Caco-2 (cell line): ENCODE results near the gene FLT1. TPM values are rescaled to one million over a fixed set of nuclear protein-coding genes. Genes with fewer than 3 reads are reported as not detected.

ENCODE experiments used
- BruUV-seq: library from RNA; stranded (reverse); fragments of 400-500 nt; replicated peaks from 2 replicates; lab custom pipeline; 2021; lab: Mats Ljungman, UMichigan
- CTCF ChIA-PET: fragments of 300-600 bp; sonication (Branson Sonifier 250); formaldehyde crosslinking; loops from one replicate; lab custom pipeline; 2022; ENCODE audit warnings: antibody characterized with exemption; lab: Charles Lee
- POLR2A ChIA-PET: fragments of 300-600 bp; sonication (Branson Sonifier 250); formaldehyde crosslinking; loops from one replicate; lab custom pipeline; 2022; ENCODE audit warnings: antibody characterized with exemption; lab: Charles Lee
- DNase-seq, 2 experiments: peaks; one replicate each; pipeline versions ENCODE4 v3.0.0 to v3.0.0-alpha.2; 2020 to 2022
- H3K27me3 ChIP-seq: replicated peaks from 2 replicates; pipeline ENCODE4 v1.6.0; 2011; ENCODE audit warnings: low read length; ENCODE audit not compliant: control insufficient read depth, insufficient read depth
- H3K36me3 ChIP-seq: 2 replicates; pipeline ENCODE4 v1.5.1; 2011; ENCODE audit warnings: low read length; ENCODE audit not compliant: control insufficient read depth, insufficient read depth
- H3K4me1 ChIP-seq: fragments of 250-450 bp; sonication (Bioruptor Pico); 2 replicates; pipeline ENCODE4 v1.5.1; 2020; ENCODE audit warnings: mild to moderate bottlenecking
- H3K4me3 ChIP-seq: 2 replicates; pipeline ENCODE4 v1.5.1; 2011; ENCODE audit warnings: low read depth, mild to moderate bottlenecking, control low read depth, low read length
- H3K9me3 ChIP-seq: fragments of 250-450 bp; sonication (Bioruptor Pico); 2 replicates; pipeline ENCODE4 v1.5.1; 2020; ENCODE audit warnings: mild to moderate bottlenecking, moderate library complexity
- H3K27ac Mint-ChIP-seq: one replicate; pipeline ENCODE4 v1.8.0; 2022; ENCODE audit warnings: mixed read lengths; ENCODE audit not compliant: unreplicated experiment
- H3K27me3 Mint-ChIP-seq: one replicate; pipeline ENCODE4 v1.8.0; 2022; ENCODE audit warnings: mixed read lengths; ENCODE audit not compliant: insufficient read depth, unreplicated experiment
- H3K36me3 Mint-ChIP-seq: one replicate; pipeline ENCODE4 v1.8.0; 2022; ENCODE audit warnings: mild to moderate bottlenecking, mixed read lengths; ENCODE audit not compliant: insufficient read depth, unreplicated experiment
- H3K4me1 Mint-ChIP-seq: one replicate; pipeline ENCODE4 v1.8.0; 2022; ENCODE audit warnings: low read depth, mixed read lengths; ENCODE audit not compliant: unreplicated experiment
- H3K4me3 Mint-ChIP-seq: one replicate; pipeline ENCODE4 v1.8.0; 2022; ENCODE audit warnings: mild to moderate bottlenecking, moderate library complexity, mixed read lengths; ENCODE audit not compliant: unreplicated experiment
- H3K9me3 Mint-ChIP-seq: one replicate; pipeline ENCODE4 v1.8.0; 2022; ENCODE audit warnings: mixed read lengths; ENCODE audit not compliant: unreplicated experiment
- CTCF ChIP-seq, 2 experiments: fragments of 200-600 bp in 1 of 2; IDR thresholded peaks; 1 replicate in 1 of 2; 2 replicates in 1 of 2; pipeline versions ENCODE4 v1.5.1 to v1.8.0; 2011 to 2022; ENCODE audit warnings: antibody characterized with exemption in 1 of 2, control low read depth in 1 of 2, inconsistent platforms in 1 of 2, low read depth in 1 of 2, low read length in 1 of 2, mild to moderate bottlenecking in 1 of 2, moderate library complexity in 1 of 2; ENCODE audit not compliant: insufficient read depth in 1 of 2, severe bottlenecking in 1 of 2, unreplicated experiment in 1 of 2
- intact Hi-C: fragments of 100-400 bp; cut with micrococcal nuclease; formaldehyde crosslinking; loops from one replicate; pipeline ENCODE4 v1.10.0; 2022; ENCODE audit not compliant: unreplicated experiment
- total RNA-seq: library from RNA; stranded (reverse); gene quantifications from 2 replicates; pipeline ENCODE4 v1.2.3, GENCODE V29; 2022

The FLT1 gene
- total RNA-seq, 1 experiment from 2014 or later = 0.66 TPM

GRCh38 chr13:28328271-28328607 lies 166.7 kb downstream of the FLT1 start:
- TF ChIP-seq CTCF (IDR thresholded peaks at IDR 0.05; ENCODE audit: insufficient read depth in 1 of 2, low read depth in 1 of 2, low read length in 1 of 2, severe bottlenecking in 1 of 2, unreplicated experiment in 1 of 2) = no peak
- ChIA-PET CTCF (interaction anchor here (1.3 kb wide), 1 partner anchor 468 kb away, joined by 4 read pairs; no protein-coding TSS in a partner anchor), POLR2A (no interaction called here)
- Histone ChIP-seq H3K4me3 (no peak overlapping the region), H3K27me3 (no peaks in the 10 kb centered on the region), H3K36me3 (no peaks in the 10 kb centered on the region), H3K9me3 (no peaks in the 10 kb centered on the region), H3K4me1 (peaks cover 17% of the 10 kb centered on the region)
- intact Hi-C loops = loop anchor here (10.0 kb wide), 2 partner anchors 147 to 197 kb away; no protein-coding TSS in a partner anchor
- BruUV-seq = no TSS peak
- no peak overlapping the region for H3K27ac Mint-ChIP-seq
- DNase-seq = no peak
- H3K4me3 Mint-ChIP-seq = no peak overlapping the region
- H3K36me3 Mint-ChIP-seq = no peaks in the 10 kb centered on the region
- H3K27me3 Mint-ChIP-seq = no peaks in the 10 kb centered on the region
- H3K9me3 Mint-ChIP-seq = no peaks in the 10 kb centered on the region
- H3K4me1 Mint-ChIP-seq = peaks cover 10% of the 10 kb centered on the region

DNA sequence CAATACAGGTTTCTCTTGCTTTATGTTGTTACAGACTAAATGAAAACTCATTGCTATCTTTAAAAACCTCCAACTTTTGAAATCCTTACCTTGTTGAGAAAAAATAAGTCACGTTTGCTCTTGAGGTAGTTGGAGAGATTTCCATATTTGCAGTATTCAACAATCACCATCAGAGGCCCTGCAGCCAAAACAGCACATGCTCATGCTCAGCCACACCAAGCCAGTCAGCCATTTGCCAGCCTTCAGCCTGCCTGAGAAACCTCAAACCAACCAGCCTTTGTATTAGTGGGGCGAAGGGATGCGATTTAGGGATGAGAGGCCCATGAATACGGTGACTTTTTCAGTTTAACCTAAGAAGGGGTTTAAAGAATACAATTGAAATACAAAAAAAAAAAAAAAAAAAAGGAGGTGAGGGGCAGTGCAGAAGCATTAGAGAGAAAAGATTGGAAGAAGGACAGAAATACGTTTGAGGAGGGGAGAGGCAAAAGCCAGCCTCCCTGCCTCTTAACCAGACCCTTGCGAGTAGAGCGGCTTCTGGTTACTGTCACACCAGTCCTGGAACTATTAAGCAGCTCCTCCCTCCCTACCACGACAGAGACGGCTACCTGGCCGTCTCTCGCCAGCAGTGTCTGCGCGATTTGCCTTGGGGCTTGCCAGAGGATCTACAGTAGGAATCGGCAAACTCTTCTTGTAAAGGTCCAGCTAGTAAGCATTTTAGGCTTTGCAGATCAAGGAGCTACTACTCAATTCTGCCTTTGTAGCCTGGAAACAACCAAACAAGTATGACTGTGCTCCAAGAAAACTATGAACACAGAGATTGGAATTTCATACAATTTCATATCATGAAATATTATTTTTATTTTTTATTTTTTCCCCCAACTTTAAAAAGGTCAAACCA lies 167.3 kb downstream of the FLT1 start:
- Histone ChIP-seq H3K4me1 (peaks cover 16% of the 10 kb centered on the region), H3K4me3 (no peak overlapping the region), H3K36me3 (no peaks in the 10 kb centered on the region), H3K9me3 (no peaks in the 10 kb centered on the region), H3K27me3 (no peaks in the 10 kb centered on the region)
- peak overlapping the region; percentile 25 for H3K27ac Mint-ChIP-seq
- DNase-seq = no peak
- no peaks in the 10 kb centered on the region for H3K27me3 Mint-ChIP-seq
- peaks cover 7% of the 10 kb centered on the region for H3K4me1 Mint-ChIP-seq
- ChIA-PET CTCF (interaction anchor here (1.3 kb wide), 1 partner anchor 469 kb away, joined by 4 read pairs; no protein-coding TSS in a partner anchor), POLR2A (no interaction called here)
- BruUV-seq = no TSS peak
- intact Hi-C loops = loop anchor here (10.0 kb wide), 2 partner anchors 147 to 197 kb away; no protein-coding TSS in a partner anchor
- H3K9me3 Mint-ChIP-seq = no peaks in the 10 kb centered on the region
- no peak for TF ChIP-seq CTCF (IDR thresholded peaks at IDR 0.05; ENCODE audit: insufficient read depth in 1 of 2, low read depth in 1 of 2, low read length in 1 of 2, severe bottlenecking in 1 of 2, unreplicated experiment in 1 of 2)
- no peaks in the 10 kb centered on the region for H3K36me3 Mint-ChIP-seq
- no peak overlapping the region for H3K4me3 Mint-ChIP-seq

DNA sequence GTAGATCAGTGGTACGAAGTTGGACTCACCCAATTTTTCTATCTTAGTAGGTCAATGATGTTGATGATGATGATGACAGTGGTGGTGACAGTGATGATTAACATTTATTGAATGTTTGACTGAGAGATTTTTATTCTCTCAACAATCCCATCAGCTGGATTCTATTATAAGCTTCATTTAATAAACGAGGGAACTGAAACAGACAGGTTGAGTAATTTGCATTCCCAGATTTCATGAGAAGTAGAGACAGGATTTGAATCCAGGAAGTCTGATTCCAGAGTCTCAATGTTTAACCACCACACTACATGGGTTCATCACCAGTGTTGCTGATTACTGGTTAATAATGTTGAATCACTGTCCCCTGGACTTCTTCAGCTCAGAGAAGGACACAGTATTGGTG lies 168.9 kb downstream of the FLT1 start:
- no peak overlapping the region for H3K4me3 Mint-ChIP-seq
- DNase-seq = no peak
- CTCF ChIA-PET = interaction anchor here (0.6 kb wide), 1 partner anchor 16 kb away, joined by 4 read pairs; no protein-coding TSS in a partner anchor

More for the DNA sequence above, 168.9 kb downstream of the FLT1 start:
- Histone ChIP-seq H3K4me1 (peaks cover 15% of the 10 kb centered on the region), H3K4me3 (no peak overlapping the region), H3K36me3 (no peaks in the 10 kb centered on the region), H3K27me3 (no peaks in the 10 kb centered on the region), H3K9me3 (no peaks in the 10 kb centered on the region)
- no peak for TF ChIP-seq CTCF (IDR thresholded peaks at IDR 0.05; ENCODE audit: insufficient read depth in 1 of 2, low read depth in 1 of 2, low read length in 1 of 2, severe bottlenecking in 1 of 2, unreplicated experiment in 1 of 2)
- Mint-ChIP-seq H3K36me3 (no peaks in the 10 kb centered on the region), H3K4me1 (peaks cover 12% of the 10 kb centered on the region), H3K9me3 (no peaks in the 10 kb centered on the region), H3K27me3 (no peaks in the 10 kb centered on the region), H3K27ac (no peak overlapping the region)
- intact Hi-C loops = loop anchor here (10.0 kb wide), 2 partner anchors 149 to 199 kb away; no protein-coding TSS in a partner anchor
- BruUV-seq = no TSS peak
- POLR2A ChIA-PET = no interaction called here
